Esophagus squamous epithelium (tissue), 4 donors: ENCODE data around the gene DLL1.

Experiments used
- CTCF ChIP-seq, 6 experiments: fragments of 450-650 bp in 4 of 6; fragments of 200-600 bp in 2 of 6; sonication (generic) in 2 of 6; IDR thresholded peaks; one replicate each; pipeline ENCODE4 v1.5.1; 2016 to 2019; ENCODE audit warnings: antibody characterized with exemption in 6 of 6, mild to moderate bottlenecking in 4 of 6, moderate library complexity in 4 of 6
- POLR2A ChIP-seq, 4 donors: fragments of 450-650 bp; IDR thresholded peaks; one replicate each; pipeline ENCODE4 v1.6.1; 2017; ENCODE audit warnings: antibody characterized with exemption in 4 of 4, mild to moderate bottlenecking in 4 of 4, moderate library complexity in 3 of 4

- TF ChIP-seq POLR2A (IDR thresholded peaks at IDR 0.05) (peak in 3 of 4 donors; percentile 30 to 90 (median 84)), CTCF (IDR thresholded peaks at IDR 0.05) (peak in 1 of 6 experiments; percentile 3)
Measured at GRCh38 chr6:170306324-170307079, 15.6 kb upstream of the DLL1 start, which contains the start of gene FAM120B.
